Measurements from ENCODE around the gene GLB1L2.

GLB1L2 gene

GRCh38 chr11:134332189-134332631 lies 422 bp downstream of the GLB1L2 start:
- no peak overlapping the region for H3K4me3 ChIP-seq (ENCODE audit: low read depth, low read length)
- no peak for DNase-seq (ENCODE audit: low read depth)
- TF ChIP-seq, protein P1, sequence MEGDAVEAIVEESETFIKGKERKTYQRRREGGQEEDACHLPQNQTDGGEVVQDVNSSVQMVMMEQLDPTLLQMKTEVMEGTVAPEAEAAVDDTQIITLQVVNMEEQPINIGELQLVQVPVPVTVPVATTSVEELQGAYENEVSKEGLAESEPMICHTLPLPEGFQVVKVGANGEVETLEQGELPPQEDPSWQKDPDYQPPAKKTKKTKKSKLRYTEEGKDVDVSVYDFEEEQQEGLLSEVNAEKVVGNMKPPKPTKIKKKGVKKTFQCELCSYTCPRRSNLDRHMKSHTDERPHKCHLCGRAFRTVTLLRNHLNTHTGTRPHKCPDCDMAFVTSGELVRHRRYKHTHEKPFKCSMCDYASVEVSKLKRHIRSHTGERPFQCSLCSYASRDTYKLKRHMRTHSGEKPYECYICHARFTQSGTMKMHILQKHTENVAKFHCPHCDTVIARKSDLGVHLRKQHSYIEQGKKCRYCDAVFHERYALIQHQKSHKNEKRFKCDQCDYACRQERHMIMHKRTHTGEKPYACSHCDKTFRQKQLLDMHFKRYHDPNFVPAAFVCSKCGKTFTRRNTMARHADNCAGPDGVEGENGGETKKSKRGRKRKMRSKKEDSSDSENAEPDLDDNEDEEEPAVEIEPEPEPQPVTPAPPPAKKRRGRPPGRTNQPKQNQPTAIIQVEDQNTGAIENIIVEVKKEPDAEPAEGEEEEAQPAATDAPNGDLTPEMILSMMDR (IDR thresholded peaks at IDR 0.05; ENCODE audit: low read depth, low read length): no peak

DNA sequence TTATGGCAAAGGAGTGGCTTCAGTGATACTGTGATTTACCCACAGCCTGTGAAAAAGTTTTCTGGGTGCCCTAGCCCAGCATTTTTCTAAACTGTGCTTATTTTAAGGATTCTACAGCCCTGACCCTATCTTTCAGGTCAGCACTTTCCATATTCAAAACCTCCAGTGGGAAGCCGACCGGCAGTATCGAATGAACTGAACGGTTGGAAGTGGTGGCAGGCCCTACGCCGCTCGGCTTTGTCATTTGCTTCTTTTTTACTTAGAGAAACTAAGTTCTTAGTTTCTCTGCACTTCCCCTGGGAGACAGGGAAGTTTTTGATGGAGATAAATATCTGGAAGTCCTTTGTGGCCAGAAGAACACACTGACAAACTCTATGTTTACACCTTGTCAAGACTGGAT lies 994 bp downstream of the GLB1L2 start:
- TF ChIP-seq MYC (IDR thresholded peaks at IDR 0.05; ENCODE audit: low read depth, low read length): no peak
- no peak for TF ChIP-seq POLR2A (IDR thresholded peaks at IDR 0.05; ENCODE audit: extremely low read depth, insufficient read length)
- no peak overlapping the region for H3K4me3 ChIP-seq (ENCODE audit: low read depth, low read length)
- DNase-seq (ENCODE audit: low read depth): no peak

- TF ChIP-seq, protein P1 (IDR thresholded peaks at IDR 0.05; ENCODE audit: low read depth, low read length): no peak
- TF ChIP-seq, protein P2, sequence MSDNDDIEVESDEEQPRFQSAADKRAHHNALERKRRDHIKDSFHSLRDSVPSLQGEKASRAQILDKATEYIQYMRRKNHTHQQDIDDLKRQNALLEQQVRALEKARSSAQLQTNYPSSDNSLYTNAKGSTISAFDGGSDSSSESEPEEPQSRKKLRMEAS (IDR thresholded peaks at IDR 0.05; ENCODE audit: low read depth, low read length): no peak
- TF ChIP-seq POLR2A (IDR thresholded peaks at IDR 0.05; ENCODE audit: extremely low read depth, insufficient read length): no peak
- no peak for TF ChIP-seq MYC (IDR thresholded peaks at IDR 0.05; ENCODE audit: low read depth, low read length)
- no peak for DNase-seq (ENCODE audit: low read depth)
- H3K4me3 ChIP-seq (ENCODE audit: low read depth, low read length): no peak overlapping the region
Measured at GRCh38 chr11:134333312-134333711, 1.5 kb downstream of the GLB1L2 start.

DNA sequence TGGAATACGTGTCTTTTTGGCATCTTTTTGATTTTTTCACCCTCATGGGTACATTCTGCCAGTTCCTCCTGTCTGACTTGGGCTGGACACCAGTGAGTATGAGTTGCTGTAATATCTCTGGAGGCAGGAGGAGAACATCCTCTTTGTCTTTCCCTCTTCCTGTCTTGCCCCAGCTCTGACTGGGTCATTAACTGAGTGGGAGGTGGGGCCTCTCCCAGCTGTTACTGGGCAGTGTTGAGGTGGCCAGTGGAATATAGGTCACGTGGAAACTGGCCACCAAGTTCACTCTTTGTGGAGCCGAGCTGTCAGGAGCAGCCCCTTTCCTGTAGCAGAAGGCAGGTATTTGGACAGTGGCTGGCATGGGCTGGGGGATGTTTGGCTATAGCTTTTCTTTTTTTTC lies 2.2 kb downstream of the GLB1L2 start:
- H3K4me3 ChIP-seq (ENCODE audit: low read depth, low read length): no peak overlapping the region
- TF ChIP-seq, protein P2 (IDR thresholded peaks at IDR 0.05; ENCODE audit: low read depth, low read length): no peak
- TF ChIP-seq POLR2A (IDR thresholded peaks at IDR 0.05; ENCODE audit: extremely low read depth, insufficient read length): no peak
- TF ChIP-seq, protein P1 (IDR thresholded peaks at IDR 0.05; ENCODE audit: low read depth, low read length): no peak
- no peak for TF ChIP-seq MYC (IDR thresholded peaks at IDR 0.05; ENCODE audit: low read depth, low read length)
- DNase-seq (ENCODE audit: low read depth): no peak

DNA sequence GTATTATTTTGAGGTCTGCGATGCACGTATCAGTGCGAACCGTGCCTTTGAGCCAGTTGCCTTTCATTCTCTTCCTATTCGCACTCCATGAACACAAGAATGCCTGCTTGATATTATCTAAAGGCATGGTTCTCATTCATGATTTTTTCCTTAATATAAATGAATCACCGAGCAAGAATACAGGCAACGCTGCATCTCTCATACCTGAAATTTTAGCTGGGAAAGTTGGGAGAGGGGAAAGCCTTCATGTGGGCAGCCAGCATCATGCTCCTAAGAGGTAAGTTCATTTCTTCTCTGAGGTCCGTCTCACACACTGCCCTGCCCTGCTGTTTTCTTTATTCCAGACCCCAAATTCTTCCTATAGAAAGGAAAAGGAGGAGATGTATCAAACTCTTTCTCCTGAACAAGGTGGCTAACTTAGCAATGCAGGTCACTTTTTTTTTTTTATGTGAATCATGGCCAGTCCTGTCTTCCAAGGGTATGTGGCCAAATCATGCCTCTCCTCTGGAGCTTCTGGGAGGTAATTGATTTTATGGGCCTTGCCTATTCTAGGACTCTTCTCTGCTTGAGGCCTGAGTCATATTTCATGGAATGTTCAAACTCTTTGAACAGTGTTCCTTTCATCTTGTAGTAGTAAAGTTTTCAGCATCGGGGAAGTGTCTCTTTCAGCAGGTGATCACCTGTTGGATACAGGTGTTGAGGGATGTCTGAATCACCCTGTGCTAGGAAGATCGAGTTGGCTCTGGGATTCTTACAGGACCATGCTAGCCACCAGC lies 3.2 kb downstream of the GLB1L2 start:
- no peak overlapping the region for H3K4me3 ChIP-seq (ENCODE audit: low read depth, low read length)
- no peak for DNase-seq (ENCODE audit: low read depth)
- TF ChIP-seq POLR2A (IDR thresholded peaks at IDR 0.05; ENCODE audit: extremely low read depth, insufficient read length) (no peak), MYC (IDR thresholded peaks at IDR 0.05; ENCODE audit: low read depth, low read length) (no peak)
- TF ChIP-seq, protein P1 (IDR thresholded peaks at IDR 0.05; ENCODE audit: low read depth, low read length): no peak
- TF ChIP-seq, protein P2 (IDR thresholded peaks at IDR 0.05; ENCODE audit: low read depth, low read length): no peak

DNA sequence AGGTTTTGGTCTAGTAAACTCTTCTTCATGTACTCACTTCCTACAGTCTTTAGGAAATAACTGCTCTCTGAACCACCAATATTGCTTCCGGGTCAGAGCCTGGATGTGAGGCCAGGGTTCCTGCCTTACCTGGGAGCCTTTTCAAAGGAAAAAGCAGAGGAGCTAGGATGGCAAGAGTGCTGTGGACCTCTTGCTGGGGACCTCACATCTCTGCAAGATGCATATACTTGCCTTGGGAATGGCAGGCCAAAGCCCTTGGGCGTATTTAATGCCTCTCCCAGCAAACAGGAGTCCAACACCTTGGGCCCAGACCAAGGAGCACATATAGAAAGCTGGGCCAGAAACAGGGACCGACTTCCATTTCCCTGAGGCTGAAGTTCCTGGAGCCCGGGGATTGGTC lies 5.3 kb downstream of the GLB1L2 start:
- TF ChIP-seq, protein P2 (IDR thresholded peaks at IDR 0.05; ENCODE audit: low read depth, low read length): no peak
- TF ChIP-seq POLR2A (IDR thresholded peaks at IDR 0.05; ENCODE audit: extremely low read depth, insufficient read length): no peak
- no peak for TF ChIP-seq MYC (IDR thresholded peaks at IDR 0.05; ENCODE audit: low read depth, low read length)
- TF ChIP-seq, protein P1 (IDR thresholded peaks at IDR 0.05; ENCODE audit: low read depth, low read length): no peak
- no peak for DNase-seq (ENCODE audit: low read depth)
- no peak overlapping the region for H3K4me3 ChIP-seq (ENCODE audit: low read depth, low read length)

Data from NB4 (cell line).